Stimulated activated CD4-positive, alpha-beta T cell treated with anti-CD3 and anti-CD28 coated beads, Interleukin-1b, Interleukin-23, amount 100 ng/mL, for 1 hour (primary cell): Measurements from ENCODE around the gene DEPP1.

Source experiments
- DNase-seq, 2 donors: peaks; one replicate each; pipeline ENCODE4 v3.0.0-alpha.2; 2020; ENCODE audit warnings: low read depth in 2 of 2

Gene DEPP1

DNA sequence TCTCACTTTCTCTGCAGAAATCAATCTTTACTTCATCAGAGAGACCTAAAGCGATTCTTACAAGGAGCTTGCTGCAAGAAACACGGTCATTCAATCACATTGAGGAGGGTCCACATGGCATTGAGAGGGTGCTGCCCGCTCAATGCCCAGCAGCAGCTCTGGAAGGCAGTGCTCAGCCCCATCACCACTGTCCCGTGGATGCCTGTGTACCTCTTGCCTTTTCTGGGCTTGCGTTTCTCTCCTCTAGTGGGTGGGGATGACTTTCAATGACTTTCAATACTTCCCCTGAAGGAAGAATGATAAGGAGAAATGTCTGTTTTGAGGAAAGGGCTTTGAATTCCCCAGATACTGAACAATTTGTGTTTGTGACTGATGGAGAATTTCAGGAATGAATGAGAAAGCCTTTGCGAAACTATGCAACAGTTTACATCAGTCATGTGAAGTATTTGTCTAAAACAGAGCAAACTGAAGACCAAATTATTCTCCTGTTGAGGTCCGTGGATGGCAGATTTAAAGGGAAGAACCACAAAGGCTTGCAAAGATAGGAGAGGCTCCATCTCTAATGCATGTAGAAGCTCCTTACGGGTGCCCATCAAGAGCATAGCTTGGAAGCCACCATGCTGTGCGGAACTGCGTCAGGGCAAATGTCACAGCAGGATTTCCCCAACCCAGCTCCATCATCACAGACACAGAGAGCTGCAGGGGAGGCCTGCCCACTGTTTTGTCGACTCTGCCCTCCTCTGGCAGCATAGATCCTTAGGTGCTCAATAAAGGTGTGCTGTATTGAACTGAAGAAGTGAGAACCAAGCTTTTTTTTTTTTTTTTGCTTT is 15.5 kb upstream of the DEPP1 start:
- DNase-seq: no peak

GRCh38 chr10:44993226-44993921 is 14.8 kb upstream of the DEPP1 start:
- DNase-seq: no peak

GRCh38 chr10:44992732-44993225 is 14.2 kb upstream of the DEPP1 start:
- DNase-seq: no peak

DNA sequence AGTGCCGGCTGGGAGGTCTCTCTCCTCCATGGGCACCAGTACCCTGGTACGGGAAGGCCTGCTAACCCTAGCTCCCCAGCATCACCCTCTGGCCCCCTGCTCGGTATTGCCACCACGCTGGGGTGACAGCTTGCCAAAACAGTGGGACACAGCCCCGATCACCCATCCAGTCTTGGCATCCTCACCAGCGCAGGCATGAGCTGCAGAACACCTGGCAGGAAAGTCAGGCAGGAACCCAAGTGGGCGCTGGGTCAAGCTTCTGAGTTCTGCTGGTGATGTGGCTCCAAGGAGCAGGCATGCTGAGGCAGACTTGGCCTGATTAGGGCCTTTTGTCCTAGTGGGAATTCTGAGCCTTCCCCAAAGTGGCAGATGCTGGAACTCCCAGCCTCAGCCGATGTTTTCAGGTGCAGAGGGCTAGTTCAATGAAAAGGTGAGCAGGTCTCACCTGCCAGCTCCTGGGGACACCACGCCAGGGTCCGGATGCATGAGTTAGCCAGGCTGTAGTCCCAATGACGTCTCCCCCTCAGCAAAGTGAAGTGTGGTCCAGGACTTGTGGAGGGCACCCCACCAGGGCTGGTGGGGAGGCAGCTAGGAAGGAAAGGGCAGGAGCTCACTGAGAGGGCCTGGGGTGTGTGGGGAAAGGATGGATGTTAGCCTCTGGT is 13.6 kb upstream of the DEPP1 start:
- no peak for DNase-seq

DNA sequence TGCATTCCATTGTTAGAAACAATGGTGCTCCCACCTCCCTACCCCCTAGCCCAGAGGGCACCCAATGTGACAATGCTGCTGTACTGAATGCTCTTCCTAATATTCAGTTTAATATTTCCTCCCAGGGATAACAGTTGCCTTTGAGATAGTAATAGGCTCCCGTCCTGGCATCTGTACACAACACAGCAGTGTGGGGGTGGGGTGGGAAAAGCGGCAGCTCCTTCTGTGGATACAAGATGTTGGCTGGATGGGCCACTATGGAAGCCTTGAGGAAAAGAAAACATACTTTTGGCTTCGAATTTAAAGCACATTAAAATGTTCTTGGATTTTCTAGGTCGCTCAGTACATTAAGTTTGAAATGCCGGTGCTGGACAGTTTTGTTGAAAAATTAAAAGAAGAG is 13.0 kb upstream of the DEPP1 start:
- DNase-seq: no peak

- DNase-seq: no peak
These were observed 12.4 kb upstream of the DEPP1 start for GRCh38 chr10:44990965-44991364.

DNA sequence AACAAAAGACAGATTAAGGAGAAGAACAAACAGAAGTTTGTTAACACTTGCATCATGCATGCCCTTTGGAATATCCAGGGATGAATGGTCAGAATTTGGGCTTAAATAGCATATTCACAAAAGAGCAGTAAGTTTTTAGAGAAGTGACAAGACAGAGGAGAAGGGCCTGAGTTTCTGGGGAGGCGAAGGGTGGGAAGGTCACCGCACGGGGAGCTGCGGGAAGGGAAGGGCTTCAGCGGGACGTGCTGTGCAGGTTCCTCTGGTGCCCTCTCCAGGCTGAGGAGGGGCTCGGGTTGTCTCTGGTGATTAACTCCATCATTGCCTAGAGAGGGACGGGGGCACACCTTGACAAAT is 11.7 kb upstream of the DEPP1 start:
- DNase-seq: no peak

GRCh38 chr10:44989597-44990301 is 11.1 kb upstream of the DEPP1 start:
- no peak for DNase-seq

GRCh38 chr10:44988957-44989585 is 10.5 kb upstream of the DEPP1 start:
- DNase-seq: no peak

GRCh38 chr10:44986670-44987069 is 8.1 kb upstream of the DEPP1 start:
- no peak for DNase-seq

DNA sequence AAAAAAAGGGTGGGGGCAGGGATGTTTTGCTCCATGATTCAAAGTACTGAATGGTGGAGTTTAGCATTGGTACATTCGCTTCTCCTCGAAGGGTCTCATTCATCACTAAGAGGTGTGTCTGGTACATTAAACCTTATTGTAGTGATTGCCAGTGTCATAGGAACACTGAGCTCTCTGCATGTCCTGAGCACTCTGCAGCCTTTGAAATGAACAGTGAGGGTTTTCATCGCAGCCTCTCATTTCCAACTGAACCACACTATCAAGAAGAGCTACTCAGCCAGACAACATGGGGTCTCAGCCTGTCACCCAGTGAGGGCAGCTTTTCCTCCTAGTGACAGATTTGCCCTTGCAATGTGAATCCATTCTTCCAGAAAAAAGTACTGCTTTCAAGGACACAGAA is 7.6 kb upstream of the DEPP1 start:
- no peak for DNase-seq

- no peak for DNase-seq
These were observed 6.6 kb upstream of the DEPP1 start for GRCh38 chr10:44985175-44985681.

GRCh38 chr10:44984671-44985101 is 6.1 kb upstream of the DEPP1 start:
- DNase-seq: no peak

DNA sequence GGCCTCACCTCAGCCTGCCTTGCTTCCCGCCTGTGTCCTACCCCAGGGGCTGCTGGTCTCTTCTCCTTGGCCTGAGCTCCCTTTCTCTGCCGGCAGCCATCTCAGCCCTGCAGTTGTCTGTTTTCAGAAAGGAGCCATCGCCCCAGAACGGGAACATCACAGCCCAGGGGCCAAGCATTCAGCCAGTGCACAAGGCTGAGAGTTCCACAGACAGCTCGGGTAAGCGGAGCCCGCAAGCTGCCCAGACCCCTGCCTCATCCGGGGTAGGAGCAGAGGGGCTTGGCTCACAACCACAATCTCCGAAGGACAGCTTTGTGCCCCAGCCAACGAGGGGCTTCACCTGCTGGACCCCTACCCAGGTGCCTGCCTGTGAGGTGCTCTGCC is 5.3 kb upstream of the DEPP1 start:
- no peak for DNase-seq

GRCh38 chr10:44983066-44983894 is 4.7 kb upstream of the DEPP1 start:
- no peak for DNase-seq

GRCh38 chr10:44982496-44982895 is 3.9 kb upstream of the DEPP1 start:
- no peak for DNase-seq

GRCh38 chr10:44982114-44982460 is 3.5 kb upstream of the DEPP1 start:
- no peak for DNase-seq

DNA sequence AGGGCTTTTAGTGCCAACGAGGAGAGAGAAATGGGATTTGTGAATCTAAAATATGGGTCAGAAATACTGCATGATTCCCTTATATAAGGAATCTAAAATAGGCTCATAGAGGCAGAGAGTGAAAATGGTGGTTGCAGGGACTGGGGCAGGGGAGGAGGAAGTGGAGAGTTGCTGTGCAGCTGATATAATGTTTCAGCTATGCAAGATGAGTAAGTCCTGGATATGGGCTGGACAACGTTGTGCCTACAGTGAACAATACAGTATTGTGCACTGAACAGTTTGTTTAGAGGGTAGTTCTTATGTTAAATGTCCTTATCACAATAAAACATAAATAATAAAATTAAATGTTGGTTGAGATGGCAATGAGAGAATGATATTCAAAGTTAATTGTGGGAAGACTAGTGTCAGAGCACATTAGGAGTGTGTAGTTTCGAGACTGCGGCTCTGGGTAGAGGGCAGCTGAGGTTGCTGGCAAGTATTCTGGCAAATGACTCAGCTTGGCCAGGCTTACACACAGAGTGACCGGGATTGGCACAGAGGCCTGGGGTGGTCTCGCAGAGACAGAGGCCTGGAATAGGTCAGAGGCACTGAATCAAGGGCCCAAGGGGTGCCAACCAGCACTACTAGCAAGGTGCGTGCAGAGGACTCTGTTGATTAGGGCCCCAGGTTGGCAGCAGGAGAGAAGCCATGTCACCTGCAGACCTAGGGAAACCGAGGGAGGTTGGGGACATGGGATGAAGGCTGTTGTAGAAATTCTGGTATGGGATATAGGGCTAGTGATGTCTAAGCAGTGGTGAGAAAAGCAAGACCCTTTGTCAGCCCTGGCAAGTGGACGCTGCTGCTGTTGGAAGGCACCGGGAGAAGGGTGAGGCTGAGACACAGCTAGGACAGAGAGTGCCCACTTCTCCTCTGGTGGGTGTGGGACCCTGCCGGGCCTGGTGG is 2.8 kb upstream of the DEPP1 start:
- no peak for DNase-seq
